Astrocyte (in vitro differentiated cells and primary cell): ENCODE results near the gene SAMD7. TPM values are rescaled to one million over a fixed set of nuclear protein-coding genes. Genes with fewer than 3 reads are reported as not detected.
A peak's percentile ranks its signal among the peaks of the same experiment; 100 is the strongest.

Experiments used
- DNase-seq: peaks from one replicate; pipeline ENCODE4 v3.0.0-alpha.2; 2010; ENCODE audit warnings: low read depth
- FAIRE-seq: peaks from 2 replicates; lab custom pipeline; 2011; peaks lifted over from hg19 to GRCh38; lab: Jason Lieb, UNC
- H2AFZ ChIP-seq: 2 replicates; pipeline ENCODE4 v1.6.0; 2012; ENCODE audit warnings: low read depth, low read length, inconsistent platforms
- H3K27ac ChIP-seq: 2 replicates; pipeline ENCODE4 v1.5.1; 2011; ENCODE audit warnings: low read depth, low read length, inconsistent platforms
- H3K27me3 ChIP-seq: 2 replicates; pipeline ENCODE4 v1.6.0; 2011; ENCODE audit warnings: low read length, inconsistent platforms; ENCODE audit not compliant: insufficient read depth
- H3K36me3 ChIP-seq: 2 replicates; pipeline ENCODE4 v1.5.1; 2011; ENCODE audit warnings: low read length, inconsistent platforms; ENCODE audit not compliant: insufficient read depth
- H3K4me1 ChIP-seq: 2 replicates; pipeline ENCODE4 v1.5.1; 2011; ENCODE audit warnings: low read length, inconsistent platforms; ENCODE audit not compliant: insufficient read depth
- H3K4me2 ChIP-seq: 2 replicates; pipeline ENCODE4 v1.6.0; 2012; ENCODE audit warnings: low read length, inconsistent platforms
- H3K4me3 ChIP-seq: 2 replicates; pipeline ENCODE4 v1.5.1; 2011; ENCODE audit warnings: low read depth, mild to moderate bottlenecking, low read length, inconsistent platforms; ENCODE audit not compliant: insufficient read depth
- H3K79me2 ChIP-seq: 2 replicates; pipeline ENCODE4 v1.6.0; 2012; ENCODE audit warnings: mild to moderate bottlenecking, low read length, inconsistent platforms; ENCODE audit not compliant: insufficient read depth
- H3K9ac ChIP-seq: 2 replicates; pipeline ENCODE4 v1.6.0; 2012; ENCODE audit warnings: mild to moderate bottlenecking, low read length, inconsistent platforms
- H3K9me3 ChIP-seq: 2 replicates; pipeline ENCODE4 v1.5.1; 2012; ENCODE audit warnings: low read depth, mild to moderate bottlenecking, low read length, inconsistent platforms; ENCODE audit not compliant: insufficient read depth
- H4K20me1 ChIP-seq: 2 replicates; pipeline ENCODE4 v1.6.0; 2012; ENCODE audit warnings: low read length, inconsistent platforms; ENCODE audit not compliant: insufficient read depth
- H3K27ac Mint-ChIP-seq: one replicate; pipeline ENCODE4 v1.8.0; 2021; ENCODE audit warnings: mild to moderate bottlenecking, mixed read lengths; ENCODE audit not compliant: unreplicated experiment
- H3K27me3 Mint-ChIP-seq: one replicate; pipeline ENCODE4 v1.8.0; 2021; ENCODE audit warnings: low read depth, mixed read lengths; ENCODE audit not compliant: unreplicated experiment
- H3K36me3 Mint-ChIP-seq: one replicate; pipeline ENCODE4 v1.8.0; 2021; ENCODE audit warnings: low read depth, mixed read lengths; ENCODE audit not compliant: unreplicated experiment
- H3K4me1 Mint-ChIP-seq: one replicate; pipeline ENCODE4 v1.8.0; 2021; ENCODE audit warnings: low read depth, mixed read lengths; ENCODE audit not compliant: unreplicated experiment
- H3K4me3 Mint-ChIP-seq: one replicate; pipeline ENCODE4 v1.8.0; 2021; ENCODE audit warnings: mild to moderate bottlenecking, moderate library complexity, mixed read lengths; ENCODE audit not compliant: unreplicated experiment
- H3K9me3 Mint-ChIP-seq: one replicate; pipeline ENCODE4 v1.8.0; 2021; ENCODE audit warnings: mild to moderate bottlenecking, mixed read lengths; ENCODE audit not compliant: unreplicated experiment
- CTCF ChIP-seq: IDR thresholded peaks from 2 replicates; pipeline ENCODE4 v1.5.1; 2011; ENCODE audit warnings: low read depth, mild to moderate bottlenecking, inconsistent platforms, low read length, moderate library complexity; ENCODE audit not compliant: insufficient read depth
- EZH2 ChIP-seq: IDR thresholded peaks from 2 replicates; pipeline ENCODE4 v1.6.1; 2012; ENCODE audit warnings: mild to moderate bottlenecking, low read length, inconsistent platforms; ENCODE audit not compliant: insufficient read depth
- total RNA-seq: library from RNA; stranded (reverse); gene quantifications from 2 replicates; pipeline ENCODE4 v1.2.1, GENCODE V29; 2021

SAMD7 gene
- total RNA-seq, 1 donor from 2014 or later, result not detected

- H3K9me3 ChIP-seq, result no peaks in the 10 kb centered on the region
- no peak overlapping the region for H3K4me3 ChIP-seq
- H3K36me3 Mint-ChIP-seq, result no peaks in the 10 kb centered on the region
- no peak overlapping the region for H2AFZ ChIP-seq
- TF ChIP-seq EZH2 (no peak), CTCF (no peak)
- peaks cover 7% of the 10 kb centered on the region for H3K27me3 Mint-ChIP-seq
- DNase-seq (no peak), FAIRE-seq (no peak)
- H3K9me3 Mint-ChIP-seq, result no peaks in the 10 kb centered on the region
- no peak overlapping the region for H3K4me3 Mint-ChIP-seq
- H3K4me1 ChIP-seq, result no peaks in the 10 kb centered on the region
- no peak overlapping the region for H3K4me2 ChIP-seq
- H3K27me3 ChIP-seq, result no peaks in the 10 kb centered on the region
- no peaks in the 10 kb centered on the region for H4K20me1 ChIP-seq
- no peaks in the 10 kb centered on the region for H3K79me2 ChIP-seq
- H3K27ac ChIP-seq, result no peak overlapping the region
- no peaks in the 10 kb centered on the region for H3K4me1 Mint-ChIP-seq
- H3K36me3 ChIP-seq, result no peaks in the 10 kb centered on the region
- H3K9ac ChIP-seq, result no peak overlapping the region
- H3K27ac Mint-ChIP-seq, result peak overlapping the region; percentile 13
Observed at GRCh38 chr3:169864270-169864669, 47.1 kb upstream of the SAMD7 start.

GRCh38 chr3:169865176-169865767 is 46.1 kb upstream of the SAMD7 start:
- Mint-ChIP-seq H3K27ac (no peak overlapping the region), H3K4me3 (no peak overlapping the region), H3K9me3 (no peaks in the 10 kb centered on the region), H3K36me3 (no peaks in the 10 kb centered on the region), H3K27me3 (peaks cover 7% of the 10 kb centered on the region), H3K4me1 (peaks cover 5% of the 10 kb centered on the region)
- Histone ChIP-seq H4K20me1 (no peaks in the 10 kb centered on the region), H3K4me2 (no peak overlapping the region), H3K4me1 (no peaks in the 10 kb centered on the region), H2AFZ (no peak overlapping the region), H3K9ac (no peak overlapping the region), H3K27ac (no peak overlapping the region), H3K79me2 (no peaks in the 10 kb centered on the region), H3K36me3 (no peaks in the 10 kb centered on the region), H3K9me3 (no peaks in the 10 kb centered on the region), H3K27me3 (no peaks in the 10 kb centered on the region), H3K4me3 (no peak overlapping the region)
- FAIRE-seq, result no peak
- no peak for TF ChIP-seq CTCF
- TF ChIP-seq EZH2, result no peak
- DNase-seq, result no peak

- no peak overlapping the region for H3K4me2 ChIP-seq
- H3K9me3 Mint-ChIP-seq, result no peaks in the 10 kb centered on the region
- H3K4me3 Mint-ChIP-seq, result no peak overlapping the region
- no peaks in the 10 kb centered on the region for H4K20me1 ChIP-seq
- no peak overlapping the region for H3K4me3 ChIP-seq
- no peaks in the 10 kb centered on the region for H3K36me3 ChIP-seq
- peaks cover 5% of the 10 kb centered on the region for H3K4me1 Mint-ChIP-seq
- no peak for DNase-seq
- H3K27ac ChIP-seq, result no peak overlapping the region
- no peak overlapping the region for H2AFZ ChIP-seq
- FAIRE-seq, result no peak
- no peaks in the 10 kb centered on the region for H3K4me1 ChIP-seq
- no peaks in the 10 kb centered on the region for H3K79me2 ChIP-seq
- H3K27me3 ChIP-seq, result no peaks in the 10 kb centered on the region
- H3K36me3 Mint-ChIP-seq, result no peaks in the 10 kb centered on the region
- H3K27ac Mint-ChIP-seq, result no peak overlapping the region
- no peak overlapping the region for H3K9ac ChIP-seq
- H3K27me3 Mint-ChIP-seq, result peaks cover 4% of the 10 kb centered on the region
- no peaks in the 10 kb centered on the region for H3K9me3 ChIP-seq
- TF ChIP-seq EZH2 (no peak), CTCF (no peak)
Observed at GRCh38 chr3:169867584-169868210, 43.7 kb upstream of the SAMD7 start.
